B cell (primary cell): ENCODE data around the gene LUZP1. TPM values are rescaled to one million over a fixed set of nuclear protein-coding genes. Genes with fewer than 3 reads are reported as not detected.

Experiments used
- ATAC-seq: fragments of 200-7000 bp; cut with Tn5 transposase; one replicate; pipeline ENCODE4 v1.10.0; 2021; ENCODE audit warnings: low read depth, mild to moderate bottlenecking, moderate number of reproducible peaks, moderate library complexity
- CTCF ChIA-PET: fragments of 350-600 bp; sonication (Branson Sonifier 250); formaldehyde crosslinking; loops from one replicate; lab custom pipeline; 2021; ENCODE audit warnings: antibody characterized with exemption, inconsistent platforms; lab: Charles Lee
- POLR2A ChIA-PET: fragments of 350-600 bp; sonication (Branson Sonifier 250); formaldehyde crosslinking; loops from one replicate; lab custom pipeline; 2021; ENCODE audit warnings: antibody characterized with exemption; lab: Charles Lee
- DNase-seq: peaks from one replicate; pipeline ENCODE4 v3.0.0; 2013
- H2AFZ ChIP-seq: 2 replicates; pipeline ENCODE4 v1.6.1; 2012; ENCODE audit warnings: mild to moderate bottlenecking, low read depth, low read length; ENCODE audit not compliant: insufficient read depth, poor library complexity, severe bottlenecking
- H3K27ac ChIP-seq, 2 donors: 1 replicate in 1 of 2; 2 replicates in 1 of 2; pipeline ENCODE4 v1.5.1; 2012 to 2013; ENCODE audit warnings: low read length in 2 of 2, mild to moderate bottlenecking in 2 of 2, moderate library complexity in 1 of 2
- H3K27me3 ChIP-seq, 4 experiments: fragments of 200-600 bp in 1 of 4; sonication (generic) in 1 of 4; replicated peaks in 1 of 4; 1 replicate in 2 of 4; 2 replicates in 2 of 4; pipeline versions ENCODE4 v1.6.1 to v1.7.0; 2013 to 2016; ENCODE audit warnings: low read length in 3 of 4, mild to moderate bottlenecking in 2 of 4, mixed read lengths in 1 of 4, moderate library complexity in 1 of 4; ENCODE audit not compliant: insufficient read depth in 4 of 4, control insufficient read depth in 3 of 4; ENCODE audit errors: control extremely low read depth in 1 of 4
- H3K36me3 ChIP-seq, 2 experiments: replicated peaks in 1 of 2; 1 replicate in 1 of 2; 2 replicates in 1 of 2; pipeline versions ENCODE4 v1.6.1 to v1.7.1; 2013; ENCODE audit warnings: low read length in 1 of 2; ENCODE audit not compliant: insufficient read depth in 2 of 2, control insufficient read depth in 1 of 2; ENCODE audit errors: control extremely low read depth in 1 of 2, extremely low read depth in 1 of 2
- H3K4me1 ChIP-seq, 2 donors: fragments of 200-600 bp in 1 of 2; sonication (generic) in 1 of 2; 1 replicate in 1 of 2; 2 replicates in 1 of 2; pipeline versions ENCODE4 v1.5.1 to v1.6.1; 2013 to 2017; ENCODE audit warnings: low read length in 2 of 2; ENCODE audit not compliant: control insufficient read depth in 2 of 2, insufficient read depth in 2 of 2
- H3K4me2 ChIP-seq: replicated peaks from 2 replicates; pipeline ENCODE3; 2012; ENCODE audit warnings: mild to moderate bottlenecking, low read depth, low read length; ENCODE audit not compliant: poor library complexity, severe bottlenecking
- H3K4me3 ChIP-seq, 5 experiments: fragments of 200-600 bp in 1 of 5; sonication (generic) in 1 of 5; 1 replicate in 3 of 5; 2 replicates in 2 of 5; pipeline versions ENCODE4 v1.5.1 to v1.7.0; 2011 to 2016; ENCODE audit warnings: low read length in 4 of 5, mild to moderate bottlenecking in 4 of 5, low read depth in 2 of 5, control low read depth in 1 of 5, moderate library complexity in 1 of 5; ENCODE audit not compliant: insufficient read depth in 1 of 5; ENCODE audit errors: control extremely low read depth in 1 of 5, extremely low read depth in 1 of 5
- H3K79me2 ChIP-seq: fragments of 200-600 bp; sonication (generic); one replicate; pipeline ENCODE4 v1.6.0; 2016; ENCODE audit warnings: low read length; ENCODE audit not compliant: control insufficient read depth, insufficient read depth
- H3K9ac ChIP-seq: fragments of 200-600 bp; sonication (generic); 2 replicates; pipeline ENCODE4 v1.6.1; 2017; ENCODE audit warnings: mild to moderate bottlenecking, low read length, moderate library complexity
- H3K9me3 ChIP-seq, 3 donors: one replicate each; pipeline versions ENCODE4 v1.6.1 to v1.7.1; 2013; ENCODE audit warnings: low read length in 2 of 3; ENCODE audit not compliant: control insufficient read depth in 2 of 3, insufficient read depth in 1 of 3; ENCODE audit errors: control extremely low read depth in 1 of 3
- H4K20me1 ChIP-seq: 2 replicates; pipeline ENCODE4 v1.6.0; 2012; ENCODE audit warnings: mild to moderate bottlenecking, low read length; ENCODE audit not compliant: insufficient read depth, control insufficient read depth, poor library complexity, severe bottlenecking
- H3K27ac Mint-ChIP-seq: one replicate; pipeline ENCODE4 v1.8.0; 2021; ENCODE audit warnings: mixed read lengths
- H3K27me3 Mint-ChIP-seq: one replicate; pipeline ENCODE4 v1.8.0; 2021; ENCODE audit warnings: mixed read lengths
- H3K4me1 Mint-ChIP-seq: one replicate; pipeline ENCODE4 v1.8.0; 2021; ENCODE audit warnings: mixed read lengths
- H3K4me3 Mint-ChIP-seq: one replicate; pipeline ENCODE4 v1.8.0; 2021; ENCODE audit warnings: mixed read lengths
- H3K9me3 Mint-ChIP-seq: one replicate; pipeline ENCODE4 v1.8.0; 2022; ENCODE audit warnings: mixed read lengths; ENCODE audit not compliant: insufficient read depth
- EZH2 ChIP-seq: IDR thresholded peaks from 2 replicates; pipeline ENCODE4 v1.6.1; 2012; ENCODE audit warnings: borderline replicate concordance, low read depth, mild to moderate bottlenecking, moderate library complexity, low read length; ENCODE audit not compliant: insufficient read depth, poor library complexity, severe bottlenecking
- WGBS: methylation state at CpG from one replicate; pipeline ENCODE4 v1.1.5; 2013; ENCODE audit warnings: missing lambda C conversion rate; ENCODE audit not compliant: insufficient coverage; 5-methylcytosine and 5-hydroxymethylcytosine counted together
- intact Hi-C: fragments of 100-400 bp; cut with micrococcal nuclease; formaldehyde crosslinking; loops from one replicate; pipeline ENCODE4 v1.10.0; 2022
- polyA plus RNA-seq: library from polyadenylated mRNA; depleted of rRNA; stranded (reverse); fragments of >200 nt; gene quantifications from 2 replicates; pipeline ENCODE4 v1.2.3, GENCODE V29; 2012
- total RNA-seq, 2 donors: library from RNA; stranded (reverse); fragments of 120-200 nt in 1 of 2; gene quantifications; 1 replicate in 1 of 2; 2 replicates in 1 of 2; pipeline versions ENCODE4 v1.2.3 to v1.2.4, GENCODE V29; 2013 to 2022
- TF ChIP-seq, protein P1 (sequence below): fragments of 200-600 bp; IDR thresholded peaks from one replicate; pipeline ENCODE4 v1.8.0; 2022; ENCODE audit warnings: antibody characterized with exemption, mild to moderate bottlenecking

Gene LUZP1
- total and polyA plus RNA-seq, 2 donors (not counting 1 experiment from before 2014, with no cell fraction given): 2.0 to 12.9 TPM

DNA sequence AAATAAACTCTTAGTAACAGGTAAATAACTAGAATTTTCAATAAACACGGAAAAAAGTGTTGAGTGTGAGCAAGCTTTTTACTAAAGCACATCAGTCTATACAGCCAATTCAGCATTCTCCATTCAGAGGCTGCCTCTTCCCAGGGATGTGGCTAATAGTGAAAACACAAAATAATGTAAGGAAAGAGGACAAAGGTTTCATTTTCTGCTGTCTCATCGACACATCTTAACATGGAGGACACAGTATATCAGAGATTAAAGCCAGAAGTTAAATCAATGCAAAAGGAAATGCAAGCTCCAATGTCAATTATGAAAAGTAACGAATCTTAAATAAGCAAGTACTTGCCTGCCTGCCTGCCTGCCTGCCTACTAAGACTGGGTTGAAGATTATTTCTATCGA is 43.2 kb downstream of the LUZP1 start:
- Histone ChIP-seq H2AFZ (no peak overlapping the region), H3K27me3 (no peaks in the 10 kb centered on the region), H3K4me1 (no peaks in the 10 kb centered on the region), H3K9ac (no peak overlapping the region), H3K79me2 (peaks cover 36% of the 10 kb centered on the region), H3K9me3 (no peaks in the 10 kb centered on the region), H3K4me3 (no peak overlapping the region), H3K27ac (no peak overlapping the region), H3K4me2 (no peak overlapping the region), H3K36me3 (no peaks in the 10 kb centered on the region), H4K20me1 (no peaks in the 10 kb centered on the region)
- ChIA-PET CTCF (interaction anchor here (1.1 to 1.8 kb wide), 2 partner anchors 26 to 59 kb away, joined by 3 to 8 read pairs; no protein-coding TSS in a partner anchor), POLR2A (no interaction called here)
- intact Hi-C loops: no loop called here
- H3K4me3 Mint-ChIP-seq: no peak overlapping the region
- TF ChIP-seq, protein P1, sequence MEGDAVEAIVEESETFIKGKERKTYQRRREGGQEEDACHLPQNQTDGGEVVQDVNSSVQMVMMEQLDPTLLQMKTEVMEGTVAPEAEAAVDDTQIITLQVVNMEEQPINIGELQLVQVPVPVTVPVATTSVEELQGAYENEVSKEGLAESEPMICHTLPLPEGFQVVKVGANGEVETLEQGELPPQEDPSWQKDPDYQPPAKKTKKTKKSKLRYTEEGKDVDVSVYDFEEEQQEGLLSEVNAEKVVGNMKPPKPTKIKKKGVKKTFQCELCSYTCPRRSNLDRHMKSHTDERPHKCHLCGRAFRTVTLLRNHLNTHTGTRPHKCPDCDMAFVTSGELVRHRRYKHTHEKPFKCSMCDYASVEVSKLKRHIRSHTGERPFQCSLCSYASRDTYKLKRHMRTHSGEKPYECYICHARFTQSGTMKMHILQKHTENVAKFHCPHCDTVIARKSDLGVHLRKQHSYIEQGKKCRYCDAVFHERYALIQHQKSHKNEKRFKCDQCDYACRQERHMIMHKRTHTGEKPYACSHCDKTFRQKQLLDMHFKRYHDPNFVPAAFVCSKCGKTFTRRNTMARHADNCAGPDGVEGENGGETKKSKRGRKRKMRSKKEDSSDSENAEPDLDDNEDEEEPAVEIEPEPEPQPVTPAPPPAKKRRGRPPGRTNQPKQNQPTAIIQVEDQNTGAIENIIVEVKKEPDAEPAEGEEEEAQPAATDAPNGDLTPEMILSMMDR: no peak
- no peak for TF ChIP-seq EZH2
- H3K4me1 Mint-ChIP-seq: peaks cover 4% of the 10 kb centered on the region
- ATAC-seq: no peak
- no peak for DNase-seq
- no peaks in the 10 kb centered on the region for H3K9me3 Mint-ChIP-seq
- H3K27ac Mint-ChIP-seq: no peak overlapping the region
- H3K27me3 Mint-ChIP-seq: no peaks in the 10 kb centered on the region
- WGBS: 100% methylated on average over 1 of the region's 4 CpGs

DNA sequence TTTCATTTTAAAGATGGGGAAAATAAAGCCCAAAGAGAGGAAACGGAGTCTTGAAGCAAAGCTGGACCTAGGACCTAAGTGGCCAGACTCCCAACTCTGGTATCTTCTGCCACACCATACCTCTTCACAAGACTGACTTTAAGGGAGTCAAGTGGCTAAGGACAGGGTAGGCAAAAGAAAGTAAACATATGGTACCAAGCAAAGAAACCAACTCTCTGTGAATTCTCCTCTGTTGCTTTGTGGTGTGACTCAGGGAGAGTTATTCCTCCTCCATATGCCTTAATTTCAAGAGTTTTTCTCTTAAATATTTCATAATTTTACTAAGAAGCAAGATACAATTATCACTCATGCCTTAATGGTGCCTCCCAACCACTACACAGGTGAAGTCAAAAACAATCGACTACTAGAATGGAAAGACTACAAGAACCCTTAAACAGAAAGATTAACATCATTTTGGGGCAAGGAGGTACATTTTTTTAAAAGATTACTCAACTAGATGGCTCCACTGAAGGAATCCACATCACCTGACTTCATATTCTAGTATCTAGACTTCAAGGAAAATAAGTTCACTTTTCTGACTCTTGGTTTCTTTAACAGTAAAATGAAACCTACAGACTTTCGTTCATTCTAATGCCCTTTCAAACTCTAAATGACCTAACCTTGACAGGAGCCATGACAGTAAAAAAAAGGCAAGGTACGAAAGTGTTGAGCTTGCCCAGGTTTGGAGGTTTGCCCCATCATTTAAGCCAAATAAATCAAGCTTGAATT is 44.2 kb downstream of the LUZP1 start:
- Histone ChIP-seq H3K36me3 (no peaks in the 10 kb centered on the region), H3K9ac (no peak overlapping the region), H3K9me3 (no peaks in the 10 kb centered on the region), H3K4me1 (peaks cover 2 to 5% of the 10 kb centered on the region in 2 donors), H3K27ac (no peak overlapping the region), H3K27me3 (no peaks in the 10 kb centered on the region), H3K79me2 (peaks cover 35% of the 10 kb centered on the region), H3K4me3 (no peak overlapping the region), H4K20me1 (no peaks in the 10 kb centered on the region), H3K4me2 (no peak overlapping the region), H2AFZ (no peak overlapping the region)
- CTCF ChIA-PET: interaction anchor here (1.1 to 1.8 kb wide), 2 partner anchors 25 to 60 kb away, joined by 3 to 8 read pairs; no protein-coding TSS in a partner anchor
- TF ChIP-seq EZH2: no peak
- TF ChIP-seq, protein P1: no peak
- H3K9me3 Mint-ChIP-seq: no peaks in the 10 kb centered on the region
- H3K27ac Mint-ChIP-seq: no peak overlapping the region
- DNase-seq: no peak
- intact Hi-C loops: no loop called here
- no peak overlapping the region for H3K4me3 Mint-ChIP-seq
- 100% methylated on average over 2 of the region's 4 CpGs for WGBS
- H3K27me3 Mint-ChIP-seq: no peaks in the 10 kb centered on the region
- peaks cover 9% of the 10 kb centered on the region for H3K4me1 Mint-ChIP-seq
- POLR2A ChIA-PET: no interaction called here
- no peak for ATAC-seq
